HepG2 (cell line): ENCODE results near the gene TRMT1. TPM values are rescaled to one million over a fixed set of nuclear protein-coding genes. Genes with fewer than 3 reads are reported as not detected.
A peak's percentile ranks its signal among the peaks of the same experiment; 100 is the strongest.

Experiments
- FOXO4 ChIP-seq: sonication (generic); formaldehyde crosslinking; conservative IDR thresholded peaks from 2 replicates; pipeline ENCODE4 v1.8.1; 2023; ENCODE audit warnings: missing genetic modification reagents
- IRX3 ChIP-seq: sonication (generic); formaldehyde crosslinking; IDR thresholded peaks from 2 replicates; pipeline ENCODE4 v1.8.1; 2023; ENCODE audit warnings: mild to moderate bottlenecking, low read depth, missing genetic modification reagents, borderline replicate concordance
- KAT8 ChIP-seq: IDR thresholded peaks from 2 replicates; pipeline ENCODE4 v1.6.1; 2016; ENCODE audit warnings: missing genetic modification reagents, missing compliant biosample characterization
- KLF15 ChIP-seq: sonication (generic); formaldehyde crosslinking; IDR thresholded peaks from 2 replicates; pipeline ENCODE4 v1.8.1; 2023; ENCODE audit warnings: borderline replicate concordance, mild to moderate bottlenecking, inconsistent platforms, missing genetic modification reagents, mixed read lengths
- MYC ChIP-seq: sonication (generic); formaldehyde crosslinking; IDR thresholded peaks from 2 replicates; pipeline ENCODE4 v1.9.0; 2021; ENCODE audit warnings: missing genetic modification reagents, borderline replicate concordance
- PCBP1 ChIP-seq: fragments of 200-400 bp; formaldehyde crosslinking; IDR thresholded peaks from 2 replicates; pipeline ENCODE4 v1.6.1; 2017; ENCODE audit warnings: mild to moderate bottlenecking, low read depth, low read length, borderline replicate concordance
- PRMT3 ChIP-seq: sonication (generic); formaldehyde crosslinking; IDR thresholded peaks from 2 replicates; pipeline ENCODE4 v1.8.1; 2022; ENCODE audit warnings: low read depth, mild to moderate bottlenecking, moderate library complexity, missing genetic modification reagents, borderline replicate concordance
- RORA ChIP-seq: sonication (generic); formaldehyde crosslinking; IDR thresholded peaks from 2 replicates; pipeline ENCODE4 v1.5.0; 2020; ENCODE audit warnings: mild to moderate bottlenecking, missing genetic modification reagents, moderate library complexity
- SMC3 ChIP-seq: IDR thresholded peaks from 2 replicates; pipeline ENCODE4 v1.6.1; 2011; ENCODE audit warnings: low read length, improper control_type of control experiment
- SPEN ChIP-seq: sonication (generic); formaldehyde crosslinking; IDR thresholded peaks from 2 replicates; pipeline ENCODE4 v1.5.1; 2020; ENCODE audit warnings: low read depth, mild to moderate bottlenecking, missing genetic modification reagents
- STAT6 ChIP-seq: sonication (generic); formaldehyde crosslinking; IDR thresholded peaks from 2 replicates; pipeline ENCODE4 v1.4.0; 2020; ENCODE audit warnings: missing genetic modification reagents, mild to moderate bottlenecking, borderline replicate concordance
- THAP9 ChIP-seq: sonication (generic); formaldehyde crosslinking; IDR thresholded peaks from 2 replicates; pipeline ENCODE4; 2020; ENCODE audit warnings: missing genetic modification reagents, mild to moderate bottlenecking, borderline replicate concordance
- ZNF101 ChIP-seq: sonication (generic); formaldehyde crosslinking; IDR thresholded peaks from 2 replicates; pipeline ENCODE4 v1.4.0; 2020; ENCODE audit warnings: mild to moderate bottlenecking, low read depth, missing genetic modification reagents, borderline replicate concordance
- ZNF451 ChIP-seq: sonication (generic); formaldehyde crosslinking; IDR thresholded peaks from 2 replicates; pipeline ENCODE4 v1.5.0; 2020; ENCODE audit warnings: mild to moderate bottlenecking, missing genetic modification reagents
- ZNF496 ChIP-seq: sonication (generic); formaldehyde crosslinking; IDR thresholded peaks from 2 replicates; pipeline ENCODE4 v1.8.1; 2023; ENCODE audit warnings: mild to moderate bottlenecking, moderate library complexity, missing genetic modification reagents; ENCODE audit not compliant: insufficient replicate concordance
- ZNF543 ChIP-seq: sonication (generic); formaldehyde crosslinking; IDR thresholded peaks from 2 replicates; pipeline ENCODE4 v1.4.0; 2020; ENCODE audit warnings: mild to moderate bottlenecking, missing genetic modification reagents
- ZNF558 ChIP-seq: sonication (generic); formaldehyde crosslinking; IDR thresholded peaks from 2 replicates; pipeline ENCODE4 v1.9.0; 2022; ENCODE audit warnings: mild to moderate bottlenecking, missing genetic modification reagents, borderline replicate concordance
- ZNF644 ChIP-seq: IDR thresholded peaks from 2 replicates; pipeline ENCODE4 v1.6.1; 2016; ENCODE audit warnings: low read depth
- ZNF670 ChIP-seq: sonication (generic); formaldehyde crosslinking; IDR thresholded peaks from 2 replicates; pipeline ENCODE4 v1.8.0; 2022; ENCODE audit warnings: mild to moderate bottlenecking, missing genetic modification reagents, borderline replicate concordance
- ZNF724P ChIP-seq: sonication (generic); formaldehyde crosslinking; IDR thresholded peaks from 2 replicates; pipeline ENCODE4 v1.8.0; 2022; ENCODE audit warnings: missing genetic modification reagents, borderline replicate concordance
- ZNF775 ChIP-seq: sonication (generic); formaldehyde crosslinking; IDR thresholded peaks from 2 replicates; pipeline ENCODE4 v1.4.0; 2020; ENCODE audit warnings: missing genetic modification reagents, mild to moderate bottlenecking, moderate library complexity, borderline replicate concordance
- ZNF788 ChIP-seq: sonication (generic); formaldehyde crosslinking; IDR thresholded peaks from 2 replicates; pipeline ENCODE4 v1.5.0; 2020; ENCODE audit warnings: mild to moderate bottlenecking, missing genetic modification reagents, borderline replicate concordance
- polyA plus RNA-seq, 8 experiments: library from polyadenylated mRNA; depleted of rRNA in 3 of 8; stranded (reverse) in 7 of 8; unstranded in 1 of 8; fragments of >200 nt; fragmentation: Illumina TruSeq in 4 of 8; extraction: Trizol in 4 of 8; gene quantifications; 2 replicates each; pipeline versions ENCODE4 v1.2.1 to v1.2.3, GENCODE V29; 2011 to 2016; ENCODE audit warnings: low read depth in 4 of 8, missing spikeins in 1 of 8, mixed read lengths in 1 of 8; ENCODE audit not compliant: insufficient read depth in 1 of 8
- total RNA-seq, 5 experiments: library from RNA; depleted of rRNA; stranded (reverse); fragments of >200 nt; fragmentation: Illumina TruSeq; extraction: Trizol; gene quantifications; 2 replicates each; pipeline ENCODE4 v1.2.3, GENCODE V29; 2016; ENCODE audit warnings: low read depth in 1 of 5

TRMT1 gene
- total and polyA plus RNA-seq, 2 of the 13 experiments (the other 11 are each of a cell fraction or from before 2014, with no cell fraction given) = 35.5 to 44.1 TPM

GRCh38 chr19:13102666-13103580, 13.6 kb downstream of the TRMT1 start, which contains the start of gene LYL1 (continued):
- TF ChIP-seq THAP9 (CRISPR knock-in tag) (peak; percentile 47; the same call in 1 of the 2 replicates), ZNF670 (CRISPR knock-in tag) (no peak), ZNF775 (CRISPR knock-in tag) (no peak), ZNF558 (CRISPR knock-in tag) (no peak), KAT8 (CRISPR knock-in tag) (no peak), ZNF496 (CRISPR knock-in tag) (no peak), ZNF451 (CRISPR knock-in tag) (no peak), PRMT3 (CRISPR knock-in tag) (no peak), ZNF724P (0 out of 2 replicates have a peak, but pooled peaks have one; percentile 17), PCBP1 (no peak), STAT6 (CRISPR knock-in tag) (no peak; the same call in 1 of the 2 replicates), ZNF644 (CRISPR knock-in tag) (no peak), FOXO4 (no peak), ZNF101 (no peak), ZNF788 (CRISPR knock-in tag) (no peak; the same call in 1 of the 2 replicates), IRX3 (CRISPR knock-in tag) (no peak), RORA (CRISPR knock-in tag) (no peak), KLF15 (CRISPR knock-in tag) (no peak), ZNF543 (no peak), MYC (no peak), SMC3 (no peak), SPEN (CRISPR knock-in tag) (no peak; the same call in 1 of the 2 replicates)
